ENCODE data around the gene CEP170B. TPM values are rescaled to one million over a fixed set of nuclear protein-coding genes. Genes with fewer than 3 reads are reported as not detected.

Gene CEP170B
- total and polyA plus RNA-seq, 2 donors (not counting 3 experiments of a cell fraction or from before 2014, with no cell fraction given), result 13.9 to 38.6 TPM

GRCh38 chr14:104873380-104874055 lies 8.4 kb downstream of the CEP170B start:
- H4K20me1 ChIP-seq (replicated peaks; ENCODE audit: control insufficient read depth, extremely low read depth, insufficient read depth, low read length), result no peaks in the 10 kb centered on the region
- POLR2A ChIA-PET, result no interaction called here

More at GRCh38 chr14:104873380-104874055, 8.4 kb downstream of the CEP170B start:
- Histone ChIP-seq H3K4me1 (ENCODE audit: control insufficient read depth, extremely low read depth, insufficient read depth, low read length) (no peaks in the 10 kb centered on the region), H2AFZ (ENCODE audit: low read depth, low read length) (no peak overlapping the region), H3K4me3 (replicated peaks in 1 of 3; ENCODE audit: insufficient read depth in 1 of 3, low read depth in 1 of 3, low read length in 3 of 3) (no peak overlapping the region), H3K9ac (replicated peaks; ENCODE audit: extremely low read depth, insufficient read depth, low read length) (no peak overlapping the region), H3K27ac (ENCODE audit: insufficient read depth, low read depth, low read length) (no peak overlapping the region), H3K79me2 (ENCODE audit: control insufficient read depth, insufficient read depth, low read length) (peaks cover 2% of the 10 kb centered on the region), H3K36me3 (ENCODE audit: control insufficient read depth in 2 of 2, extremely low read depth in 1 of 2, insufficient read depth in 2 of 2, low read length in 2 of 2) (peaks cover 0 to 9% of the 10 kb centered on the region in 2 experiments), H3K9me3 (replicated peaks; ENCODE audit: control insufficient read depth, insufficient read depth, low read length) (no peaks in the 10 kb centered on the region), H3K4me2 (ENCODE audit: insufficient read depth, low read length) (no peak overlapping the region), H3K9me1 (replicated peaks; ENCODE audit: control insufficient read depth, extremely low read depth, insufficient read depth, low read length) (no peaks in the 10 kb centered on the region), H3K27me3 (ENCODE audit: control insufficient read depth in 2 of 2, insufficient read depth in 2 of 2, low read length in 2 of 2) (no peaks in the 10 kb centered on the region)
- no TSS peak for BruUV-seq (replicated peaks)
- CTCF ChIA-PET, result no interaction called here
- FAIRE-seq (no peak), DNase-seq (ENCODE audit: low read depth, low spot score) (no peak)
- dilution Hi-C loops (cut with MboI; ENCODE audit: extremely low pct_ligation_motif_present, low sequenced_read_pairs) (no loop called here), intact Hi-C loops (cut with micrococcal nuclease) (no loop called here)
- TF ChIP-seq JUN (IDR thresholded peaks at IDR 0.05; ENCODE audit: borderline replicate concordance, insufficient read depth, insufficient read length, low read depth), result no peak
- TF ChIP-seq POLR2A (IDR thresholded peaks at IDR 0.05; ENCODE audit: low read depth, low read length), result no peak
- TF ChIP-seq MYC (IDR thresholded peaks at IDR 0.05; ENCODE audit: low read depth, low read length), result no peak
- TF ChIP-seq EZH2 (IDR thresholded peaks at IDR 0.05; ENCODE audit: borderline replicate concordance, low read depth, low read length, severe bottlenecking), result no peak
- no peak for TF ChIP-seq GATA2 (IDR thresholded peaks at IDR 0.05; ENCODE audit: insufficient read depth, insufficient read length, low read depth, low read length)
- no peak for TF ChIP-seq POLR2AphosphoS5 (IDR thresholded peaks at IDR 0.05; ENCODE audit: insufficient read depth, low read depth, low read length)
- no peak for TF ChIP-seq MAX (IDR thresholded peaks at IDR 0.05; ENCODE audit: insufficient read depth, insufficient read length)
- no peak for TF ChIP-seq FOS (IDR thresholded peaks at IDR 0.05; ENCODE audit: borderline replicate concordance, insufficient read depth, low read length)
- TF ChIP-seq CTCF (IDR thresholded peaks at IDR 0.05; ENCODE audit: extremely low read depth in 1 of 2, insufficient read depth in 1 of 2, low read depth in 1 of 2, low read length in 2 of 2), result no peak
